ENCODE measurements around the gene IAPP.

IAPP gene

GRCh38 chr12:21337453-21337852 is 35.2 kb upstream of the IAPP start:
- DNase-seq (ENCODE audit: low read depth): no peak
- TF ChIP-seq CTCF (conservative IDR thresholded peaks at IDR 0.05; ENCODE audit: low read depth, low read length): no peak

GRCh38 chr12:21337959-21338744 is 34.5 kb upstream of the IAPP start:
- no peak overlapping the region for H3K4me3 ChIP-seq (ENCODE audit: low read depth, low read length)
- DNase-seq (ENCODE audit: low read depth): no peak
- TF ChIP-seq CTCF (conservative IDR thresholded peaks at IDR 0.05; ENCODE audit: low read depth, low read length): no peak

More at GRCh38 chr12:21337453-21337852, 35.2 kb upstream of the IAPP start:
- H3K4me3 ChIP-seq (ENCODE audit: low read depth, low read length): no peak overlapping the region

GRCh38 chr12:21339921-21340320 is 32.8 kb upstream of the IAPP start:
- no peak for TF ChIP-seq CTCF (conservative IDR thresholded peaks at IDR 0.05; ENCODE audit: low read depth, low read length)
- no peak overlapping the region for H3K4me3 ChIP-seq (ENCODE audit: low read depth, low read length)
- DNase-seq (ENCODE audit: low read depth): no peak

- H3K4me3 ChIP-seq (ENCODE audit: low read depth, low read length): no peak overlapping the region
- no peak for TF ChIP-seq CTCF (conservative IDR thresholded peaks at IDR 0.05; ENCODE audit: low read depth, low read length)
- DNase-seq (ENCODE audit: low read depth): no peak
These were observed 32.3 kb upstream of the IAPP start for GRCh38 chr12:21340403-21340802.

GRCh38 chr12:21341769-21342168 is 30.9 kb upstream of the IAPP start:
- no peak for TF ChIP-seq CTCF (conservative IDR thresholded peaks at IDR 0.05; ENCODE audit: low read depth, low read length)
- DNase-seq (ENCODE audit: low read depth): no peak
- H3K4me3 ChIP-seq (ENCODE audit: low read depth, low read length): no peak overlapping the region

- no peak for DNase-seq (ENCODE audit: low read depth)
- H3K4me3 ChIP-seq (ENCODE audit: low read depth, low read length): no peak overlapping the region
- no peak for TF ChIP-seq CTCF (conservative IDR thresholded peaks at IDR 0.05; ENCODE audit: low read depth, low read length)
These were observed 29.1 kb upstream of the IAPP start for GRCh38 chr12:21343636-21344035.

Data from choroid plexus epithelial cell (primary cell).